Fibroblast of lung (primary cell): ENCODE measurements around the gene DNAJB13.

Experiments
- EZH2 ChIP-seq: IDR thresholded peaks from 2 replicates; pipeline ENCODE4 v1.5.1; 2012; ENCODE audit warnings: low read length, control low read depth, mild to moderate bottlenecking; ENCODE audit errors: missing control alignments
- TF ChIP-seq, protein P1 (sequence below), 2 donors: IDR thresholded peaks in 1 of 2; conservative IDR thresholded peaks in 1 of 2; 1 replicate in 1 of 2; 2 replicates in 1 of 2; pipeline ENCODE4 v1.5.1; 2011 to 2012; ENCODE audit warnings: low read length in 2 of 2, control low read depth in 1 of 2, inconsistent platforms in 1 of 2, low read depth in 1 of 2, mild to moderate bottlenecking in 1 of 2

DNA sequence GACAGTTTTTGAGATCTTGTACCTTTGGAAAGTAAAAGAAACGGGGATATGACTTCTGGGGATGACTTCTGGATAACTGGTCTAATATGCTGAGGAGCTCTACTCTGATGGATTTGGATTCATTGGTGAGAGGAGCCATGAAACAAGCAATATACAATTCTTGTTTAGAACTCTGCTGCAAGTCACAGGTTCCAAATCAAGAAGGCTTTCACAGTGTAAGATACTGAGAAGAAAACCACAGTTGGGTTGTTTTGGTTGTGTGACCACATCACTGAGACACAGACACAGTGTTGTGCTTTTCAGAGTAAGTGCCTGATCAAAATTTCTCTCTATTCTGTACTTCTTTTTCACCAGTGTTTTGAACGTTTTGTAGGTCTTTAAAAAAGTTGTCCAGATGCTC is 44.9 kb downstream of the DNAJB13 start:
- no peak for TF ChIP-seq EZH2
- TF ChIP-seq, protein P1, sequence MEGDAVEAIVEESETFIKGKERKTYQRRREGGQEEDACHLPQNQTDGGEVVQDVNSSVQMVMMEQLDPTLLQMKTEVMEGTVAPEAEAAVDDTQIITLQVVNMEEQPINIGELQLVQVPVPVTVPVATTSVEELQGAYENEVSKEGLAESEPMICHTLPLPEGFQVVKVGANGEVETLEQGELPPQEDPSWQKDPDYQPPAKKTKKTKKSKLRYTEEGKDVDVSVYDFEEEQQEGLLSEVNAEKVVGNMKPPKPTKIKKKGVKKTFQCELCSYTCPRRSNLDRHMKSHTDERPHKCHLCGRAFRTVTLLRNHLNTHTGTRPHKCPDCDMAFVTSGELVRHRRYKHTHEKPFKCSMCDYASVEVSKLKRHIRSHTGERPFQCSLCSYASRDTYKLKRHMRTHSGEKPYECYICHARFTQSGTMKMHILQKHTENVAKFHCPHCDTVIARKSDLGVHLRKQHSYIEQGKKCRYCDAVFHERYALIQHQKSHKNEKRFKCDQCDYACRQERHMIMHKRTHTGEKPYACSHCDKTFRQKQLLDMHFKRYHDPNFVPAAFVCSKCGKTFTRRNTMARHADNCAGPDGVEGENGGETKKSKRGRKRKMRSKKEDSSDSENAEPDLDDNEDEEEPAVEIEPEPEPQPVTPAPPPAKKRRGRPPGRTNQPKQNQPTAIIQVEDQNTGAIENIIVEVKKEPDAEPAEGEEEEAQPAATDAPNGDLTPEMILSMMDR (conservative IDR thresholded peaks at IDR 0.05 in 1 of 2, IDR thresholded peaks at IDR 0.05 in 1 of 2; ENCODE audit: low read depth in 1 of 2, low read length in 2 of 2): no peak
